ENCODE measurements around the gene ITM2B. TPM values are rescaled to one million over a fixed set of nuclear protein-coding genes. Genes with fewer than 3 reads are reported as not detected.

The ITM2B gene
- polyA plus RNA-seq, 3 donors from 2014 or later: 850 to 1,055 (median 878) TPM

DNA sequence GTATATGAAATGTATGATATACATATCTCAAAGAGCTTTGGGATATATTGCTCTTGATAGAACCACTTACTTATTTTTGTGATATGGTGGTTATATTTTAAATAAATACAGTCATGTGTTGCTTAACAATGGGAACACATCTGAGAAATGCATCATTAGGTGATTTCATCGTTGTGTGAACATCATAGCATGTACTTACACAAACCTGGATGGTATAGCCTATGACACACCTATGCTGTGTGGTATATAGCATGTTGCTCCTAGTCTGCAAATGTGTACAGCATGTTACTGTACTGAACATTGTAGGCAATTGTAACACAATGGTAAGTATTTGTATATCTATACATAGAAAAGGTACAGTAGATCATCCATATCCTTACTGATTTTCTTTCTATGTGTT lies 78.2 kb downstream of the ITM2B start:
- no peaks in the 10 kb centered on the region for H3K9me3 Mint-ChIP-seq
- no peak overlapping the region for H3K27ac Mint-ChIP-seq
- DNase-seq: no peak
- H3K36me3 Mint-ChIP-seq: peaks cover 3 to 8% (median 4%) of the 10 kb centered on the region in 3 donors
- peaks cover 18 to 71% of the 10 kb centered on the region in 2 donors for H3K4me1 Mint-ChIP-seq
- H3K27me3 Mint-ChIP-seq (ENCODE audit: low read depth in 3 of 3): peaks cover 0 to 3% (median 0%) of the 10 kb centered on the region in 3 donors
- no peak overlapping the region for H3K4me3 Mint-ChIP-seq

GRCh38 chr13:48315969-48316650 lies 83.1 kb downstream of the ITM2B start:
- Mint-ChIP-seq H3K27me3 (ENCODE audit: low read depth in 3 of 3) (peaks cover 2 to 19% (median 7%) of the 10 kb centered on the region in 3 donors), H3K9me3 (no peaks in the 10 kb centered on the region), H3K4me1 (peaks cover 39 to 63% of the 10 kb centered on the region in 2 donors), H3K4me3 (peak overlapping the region in 1 of 5 donors; percentile 18), H3K36me3 (peaks cover 0 to 12% (median 3%) of the 10 kb centered on the region in 3 donors), H3K27ac (peak overlapping the region in 1 of 6 donors; percentile 29)
- no peak for DNase-seq

GRCh38 chr13:48316826-48317510 lies 84.0 kb downstream of the ITM2B start:
- Mint-ChIP-seq H3K9me3 (peaks cover 0 to 2% (median under 1%) of the 10 kb centered on the region in 6 donors), H3K27me3 (ENCODE audit: low read depth in 3 of 3) (peaks cover 2 to 19% (median 7%) of the 10 kb centered on the region in 3 donors), H3K4me3 (peak overlapping the region in 2 of 5 donors; percentile 5 to 27), H3K27ac (peak overlapping the region in 1 of 6 donors; percentile 63), H3K4me1 (peaks cover 44 to 69% of the 10 kb centered on the region in 2 donors), H3K36me3 (peaks cover 0 to 15% (median 4%) of the 10 kb centered on the region in 3 donors)
- DNase-seq: no peak

- DNase-seq: no peak
- H3K4me3 Mint-ChIP-seq: peak overlapping the region in 4 of 5 donors; percentile 82 to 96 (median 88)
- H3K4me1 Mint-ChIP-seq: peaks cover 43 to 69% of the 10 kb centered on the region in 2 donors
- peak overlapping the region in 3 of 6 donors; percentile 15 to 55 (median 20) for H3K27ac Mint-ChIP-seq
- peaks cover 2 to 19% (median 7%) of the 10 kb centered on the region in 3 donors for H3K27me3 Mint-ChIP-seq (ENCODE audit: low read depth in 3 of 3)
- peaks cover 0 to 8% (median 3%) of the 10 kb centered on the region in 6 donors for H3K9me3 Mint-ChIP-seq
- peaks cover 0 to 16% (median 12%) of the 10 kb centered on the region in 3 donors for H3K36me3 Mint-ChIP-seq
Observed at GRCh38 chr13:48317511-48318376, 84.7 kb downstream of the ITM2B start.

DNA sequence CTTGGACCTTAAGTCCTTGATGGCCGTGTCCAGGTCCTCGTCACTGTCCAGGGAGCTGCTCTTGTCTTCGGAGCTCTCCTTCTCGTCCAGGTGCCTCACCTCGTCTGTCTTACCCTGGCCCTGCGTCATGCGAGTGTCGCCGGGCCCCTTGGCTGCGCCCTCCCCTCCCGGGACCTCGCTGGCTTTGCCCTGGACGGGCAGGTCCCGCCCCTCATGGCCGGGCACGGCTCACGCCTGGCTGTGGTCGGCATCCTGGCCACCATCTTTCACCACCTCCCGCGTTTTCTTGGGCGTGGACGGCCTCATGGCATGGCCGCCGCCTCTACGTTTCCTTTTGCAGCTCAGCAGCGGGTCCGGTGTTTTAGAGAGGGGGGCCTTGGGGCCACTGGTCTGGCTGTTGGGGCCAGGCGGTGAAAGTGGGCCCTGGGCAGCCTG lies 85.4 kb downstream of the ITM2B start:
- peaks cover 2 to 16% (median 13%) of the 10 kb centered on the region in 3 donors for H3K36me3 Mint-ChIP-seq

DNA sequence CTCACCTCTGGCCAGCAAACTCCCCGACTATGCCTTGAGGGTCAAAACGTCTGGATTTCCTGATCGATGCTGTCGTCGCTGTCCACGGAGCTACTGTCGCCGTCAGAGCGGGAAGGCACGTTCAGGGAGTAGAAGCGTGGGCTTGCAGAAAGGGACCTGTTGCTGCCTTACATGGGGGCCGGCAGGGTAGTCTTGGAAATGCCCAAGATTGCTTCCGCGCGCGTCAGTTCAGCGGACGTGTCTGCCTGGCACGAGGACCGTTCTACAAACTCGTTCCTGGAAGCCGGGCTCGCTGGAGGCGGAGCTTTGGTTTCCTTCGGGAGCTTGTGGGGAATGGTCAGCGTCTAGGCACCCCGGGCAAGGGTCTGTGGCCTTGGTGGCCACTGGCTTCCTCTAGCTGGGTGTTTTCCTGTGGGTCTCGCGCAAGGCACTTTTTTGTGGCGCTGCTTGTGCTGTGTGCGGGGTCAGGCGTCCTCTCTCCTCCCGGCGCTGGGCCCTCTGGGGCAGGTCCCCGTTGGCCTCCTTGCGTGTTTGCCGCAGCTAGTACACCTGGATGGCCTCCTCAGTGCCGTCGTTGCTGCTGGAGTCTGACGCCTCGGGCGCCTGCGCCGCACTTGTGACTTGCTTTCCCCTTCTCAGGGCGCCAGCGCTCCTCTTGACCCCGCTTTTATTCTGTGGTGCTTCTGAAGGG lies 86.0 kb downstream of the ITM2B start:
- Mint-ChIP-seq H3K4me1 (peaks cover 38 to 69% of the 10 kb centered on the region in 2 donors), H3K4me3 (peak overlapping the region; percentile 82 to 96 (median 89)), H3K27me3 (ENCODE audit: low read depth in 3 of 3) (peaks cover 2 to 19% (median 5%) of the 10 kb centered on the region in 3 donors), H3K9me3 (peaks cover 0 to 8% (median 4%) of the 10 kb centered on the region in 6 donors), H3K36me3 (peaks cover 3 to 16% (median 13%) of the 10 kb centered on the region in 3 donors), H3K27ac (peak overlapping the region in 5 of 6 donors; percentile 65 to 89 (median 71))
- DNase-seq: peak in 2 of 3 donors; percentile 24 to 33

More for the DNA sequence above, 85.4 kb downstream of the ITM2B start:
- DNase-seq: peak in 1 of 3 donors; percentile 12
- Mint-ChIP-seq H3K4me3 (peak overlapping the region; percentile 82 to 96 (median 89)), H3K27ac (peak overlapping the region in 4 of 6 donors; percentile 20 to 69 (median 60)), H3K4me1 (peaks cover 38 to 68% of the 10 kb centered on the region in 2 donors), H3K9me3 (peaks cover 0 to 8% (median 4%) of the 10 kb centered on the region in 6 donors), H3K27me3 (ENCODE audit: low read depth in 3 of 3) (peaks cover 2 to 19% (median 5%) of the 10 kb centered on the region in 3 donors)

Other genes with a start within 250 kb of the ITM2B start
- gene SUCLA2, start 231.9 kb upstream of the ITM2B start, polyA plus RNA-seq: 10 to 100 TPM; 22.1 to 35.9 (median 22.7) TPM
- 10 to 100 TPM in 2 of 3 donors, 1 to 10 TPM in 1; 8.2 to 12.3 (median 10.4) TPM for gene NUDT15, start 195.5 kb upstream of the ITM2B start, polyA plus RNA-seq
- gene MED4, start 138.1 kb upstream of the ITM2B start, polyA plus RNA-seq: 100 to 1,000 TPM in 1 of 3 donors, 10 to 100 TPM in 2; 78.8 to 120 (median 82.8) TPM
- 10 to 100 TPM; 14.4 to 30.2 (median 17.0) TPM for gene RB1, start 70.5 kb downstream of the ITM2B start, polyA plus RNA-seq
- gene LPAR6, start 179.9 kb downstream of the ITM2B start, polyA plus RNA-seq: 10 to 100 TPM in 2 of 3 donors, 1 to 10 TPM in 1; 9.4 to 19.3 (median 14.6) TPM